Stimulated activated CD8-positive, alpha-beta memory T cell treated with anti-CD3 and anti-CD28 coated beads, Interleukin-15, amount 100 ng/mL, for 1 hour (primary cell): ENCODE results near the gene STX8.
"Not testable (repeated sequence)": the region's sequence is repeated elsewhere in the genome, so short reads cannot be mapped to it uniquely, and the experiment has no call there.

Experiments
- DNase-seq: peaks from one replicate; pipeline ENCODE4 v3.0.0-alpha.2; 2020; ENCODE audit warnings: low read depth

Gene STX8

DNA sequence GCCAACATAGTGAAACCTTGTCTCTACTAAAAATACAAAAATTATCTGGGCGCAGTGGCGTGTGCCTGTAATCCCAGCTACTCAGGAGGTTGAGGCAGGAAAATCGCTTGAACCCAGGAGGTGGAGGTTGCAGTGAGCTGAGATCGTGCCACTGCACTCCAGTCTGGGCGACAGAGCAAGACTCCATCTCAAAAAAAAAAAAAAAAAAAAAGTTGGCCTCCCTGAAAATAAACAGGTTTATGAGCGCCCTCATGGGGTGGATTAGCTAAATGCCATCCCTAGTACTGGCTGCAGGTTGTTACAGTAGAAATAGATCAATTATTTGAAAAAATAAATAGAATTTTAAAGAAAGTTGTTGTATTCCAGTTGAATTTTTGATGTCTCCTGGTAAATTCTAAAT lies 20.9 kb downstream of the STX8 start:
- not testable (repeated sequence) for DNase-seq

DNA sequence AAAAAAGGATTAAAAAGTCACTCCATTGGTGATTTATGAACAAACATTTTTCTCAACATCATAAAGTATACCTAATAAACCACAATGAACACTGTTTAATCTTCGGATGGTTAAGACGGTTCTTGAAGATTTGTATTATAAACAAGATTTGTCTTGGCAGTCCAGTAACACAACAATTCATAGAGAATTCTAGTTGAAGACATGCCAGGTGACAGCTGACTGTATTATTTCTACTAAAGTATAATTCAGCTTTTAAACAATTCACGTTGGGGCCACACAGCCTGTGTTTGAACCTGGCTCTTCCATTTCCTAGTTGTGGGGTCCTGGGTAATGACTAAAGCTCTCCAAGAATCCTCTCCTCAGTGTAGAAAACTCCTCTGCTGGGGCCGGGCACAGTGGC lies 22.0 kb downstream of the STX8 start:
- no peak for DNase-seq

- DNase-seq, result no peak
Measured at GRCh38 chr17:9553181-9553580, 22.4 kb downstream of the STX8 start.

DNA sequence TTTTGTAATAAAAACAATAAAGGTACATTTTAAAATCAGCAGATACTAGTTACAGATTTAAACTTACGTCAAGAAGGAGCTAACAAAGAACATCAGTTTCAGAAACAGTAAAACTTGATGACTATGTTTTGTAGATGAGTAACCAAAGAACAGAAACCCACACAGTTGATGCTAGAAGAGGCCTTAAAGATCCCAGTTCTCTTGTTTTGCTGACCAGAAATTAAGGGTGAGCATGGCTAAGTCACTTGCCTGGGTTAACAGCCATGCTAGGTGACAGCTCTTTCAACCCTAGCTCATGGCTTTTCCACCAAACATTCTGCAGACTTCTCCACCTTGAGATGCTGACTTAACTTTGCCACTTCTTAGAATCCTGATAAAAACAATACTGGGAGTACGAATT lies 26.4 kb downstream of the STX8 start:
- DNase-seq, result no peak

DNA sequence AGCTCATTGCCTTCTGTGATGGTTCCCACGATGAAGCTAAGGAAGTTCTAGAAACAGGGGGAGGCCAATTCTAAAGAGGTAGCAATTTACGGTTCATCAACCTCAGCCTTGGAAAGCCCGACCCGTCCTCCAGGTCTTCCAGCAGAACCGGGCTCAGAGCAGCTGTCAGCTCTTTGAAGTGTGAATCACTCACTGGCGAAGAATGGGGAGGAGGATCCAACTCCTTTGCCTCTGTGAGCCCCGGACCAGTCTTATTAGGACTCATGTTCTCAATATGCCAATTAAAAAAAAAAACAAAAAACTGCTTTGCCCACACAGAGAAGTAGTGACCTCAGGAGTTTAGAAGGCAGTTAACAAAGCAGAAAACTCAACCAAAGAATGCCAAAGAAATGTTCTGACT lies 31.4 kb downstream of the STX8 start:
- DNase-seq, result no peak

DNA sequence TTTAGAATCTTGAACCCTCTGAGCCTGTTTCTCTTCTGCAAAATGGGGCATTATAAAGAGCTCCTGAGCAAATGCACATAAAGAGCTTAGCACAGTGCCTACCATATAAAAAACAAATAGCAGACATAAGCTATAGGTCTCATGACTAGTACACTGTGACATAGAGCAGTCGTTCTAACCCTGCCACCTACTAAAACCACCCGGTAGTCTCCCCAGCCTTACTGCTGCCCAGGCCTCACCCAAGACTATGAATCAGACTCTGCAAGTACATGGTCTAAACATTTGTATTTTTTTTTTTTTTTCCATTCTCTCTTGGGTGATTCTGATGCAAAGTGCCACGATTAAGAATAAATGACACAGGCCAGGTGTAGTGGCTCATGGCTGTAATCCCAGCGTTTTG lies 33.9 kb downstream of the STX8 start:
- DNase-seq, result no peak

- no peak for DNase-seq
Measured at GRCh38 chr17:9538626-9539025, 37.0 kb downstream of the STX8 start.

DNA sequence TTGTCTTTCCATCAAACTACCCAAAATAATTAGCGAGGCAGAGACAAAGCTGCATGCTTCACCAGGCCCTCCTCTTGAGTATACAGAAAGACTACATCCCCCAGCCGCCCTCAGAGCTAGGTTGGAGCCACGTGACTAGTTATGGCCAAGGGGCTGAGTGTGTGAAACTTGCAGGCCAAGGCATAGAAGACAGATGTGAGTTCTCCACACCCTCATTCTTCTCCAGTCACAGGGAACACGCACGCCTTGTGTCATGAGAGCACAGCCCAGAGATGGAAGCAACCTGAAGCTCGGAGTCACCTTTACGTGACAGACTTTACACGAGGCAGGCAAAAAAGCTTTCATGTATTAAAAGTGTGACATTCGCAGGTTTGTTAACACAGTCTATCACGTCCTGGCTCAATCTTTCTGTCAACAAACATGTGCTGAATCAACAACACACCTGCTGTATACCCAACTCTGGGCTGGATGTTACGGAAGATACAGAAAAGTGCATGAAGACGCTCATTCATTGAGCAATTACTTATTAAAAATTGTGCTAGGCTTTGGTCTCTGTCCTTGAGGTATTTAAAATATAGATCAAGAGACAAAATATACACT lies 38.3 kb downstream of the STX8 start:
- no peak for DNase-seq

GRCh38 chr17:9536061-9536460 lies 39.6 kb downstream of the STX8 start:
- DNase-seq, result no peak

GRCh38 chr17:9533441-9533840 lies 42.2 kb downstream of the STX8 start:
- DNase-seq, result no peak

DNA sequence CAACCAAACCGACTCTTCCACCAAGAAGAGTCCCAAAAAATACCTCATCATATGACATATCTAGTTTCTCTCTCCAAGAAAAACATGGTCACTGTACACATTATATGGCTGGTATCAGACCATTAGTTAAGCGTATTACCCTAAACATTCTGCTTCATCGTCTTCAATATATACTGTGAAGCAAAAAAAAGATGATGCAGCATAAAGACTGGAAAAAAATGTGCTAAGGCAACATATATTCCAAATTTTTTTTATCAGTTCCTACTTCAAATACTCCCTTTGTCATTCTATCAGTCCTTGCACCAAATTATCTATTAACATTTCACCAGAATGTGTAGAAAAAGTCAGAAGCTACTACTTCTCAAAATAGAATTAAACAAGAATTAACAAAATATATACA lies 42.9 kb downstream of the STX8 start:
- DNase-seq, result no peak

- no peak for DNase-seq
Measured at GRCh38 chr17:9531034-9531433, 44.6 kb downstream of the STX8 start.

GRCh38 chr17:9529033-9529700 lies 46.5 kb downstream of the STX8 start:
- DNase-seq, result no peak

DNA sequence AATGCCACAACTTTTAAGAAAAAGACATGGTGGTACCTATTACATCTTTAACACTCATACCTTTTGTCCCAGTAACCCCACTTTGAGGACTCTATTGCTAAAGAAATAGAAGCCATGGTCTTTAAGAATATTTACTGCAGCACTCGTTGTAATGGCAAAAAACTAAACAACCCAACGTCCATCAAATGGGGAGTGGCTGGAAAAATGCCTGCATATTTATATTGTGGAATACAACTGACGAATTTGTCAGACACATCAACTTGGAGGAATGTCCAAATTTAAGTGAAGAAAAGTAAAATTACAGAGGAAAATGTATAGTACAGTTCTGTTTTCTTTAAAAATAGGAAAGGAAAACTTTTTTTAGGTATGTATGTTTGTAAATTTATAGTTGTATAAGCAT lies 47.8 kb downstream of the STX8 start:
- no peak for DNase-seq

GRCh38 chr17:9522074-9522473 lies 53.5 kb downstream of the STX8 start:
- DNase-seq, result no peak

- DNase-seq, result no peak
Measured at GRCh38 chr17:9521062-9521461, 54.6 kb downstream of the STX8 start.

GRCh38 chr17:9520649-9521048 lies 55.0 kb downstream of the STX8 start:
- DNase-seq, result no peak

GRCh38 chr17:9519583-9520272 lies 55.9 kb downstream of the STX8 start:
- no peak for DNase-seq

- no peak for DNase-seq
Measured at GRCh38 chr17:9517396-9517795, 58.2 kb downstream of the STX8 start.

DNA sequence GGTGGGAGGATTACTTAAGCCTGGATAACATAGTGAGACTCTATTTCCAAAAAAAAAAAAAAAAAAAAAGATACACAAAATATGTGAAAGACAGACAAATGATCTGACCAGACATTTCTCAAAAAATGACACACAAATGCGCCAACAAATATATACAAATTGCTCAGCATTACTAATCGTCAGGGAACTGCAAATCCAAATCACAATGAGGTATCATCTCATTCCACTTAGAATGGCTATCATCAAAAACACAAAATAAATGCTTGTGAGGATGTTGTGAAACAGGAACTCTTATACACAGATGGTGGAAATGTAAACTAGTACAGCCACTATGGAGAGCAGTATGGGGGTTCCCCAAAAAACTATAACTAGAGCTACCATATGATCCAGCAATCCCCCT lies 62.4 kb downstream of the STX8 start:
- DNase-seq, result no peak

DNA sequence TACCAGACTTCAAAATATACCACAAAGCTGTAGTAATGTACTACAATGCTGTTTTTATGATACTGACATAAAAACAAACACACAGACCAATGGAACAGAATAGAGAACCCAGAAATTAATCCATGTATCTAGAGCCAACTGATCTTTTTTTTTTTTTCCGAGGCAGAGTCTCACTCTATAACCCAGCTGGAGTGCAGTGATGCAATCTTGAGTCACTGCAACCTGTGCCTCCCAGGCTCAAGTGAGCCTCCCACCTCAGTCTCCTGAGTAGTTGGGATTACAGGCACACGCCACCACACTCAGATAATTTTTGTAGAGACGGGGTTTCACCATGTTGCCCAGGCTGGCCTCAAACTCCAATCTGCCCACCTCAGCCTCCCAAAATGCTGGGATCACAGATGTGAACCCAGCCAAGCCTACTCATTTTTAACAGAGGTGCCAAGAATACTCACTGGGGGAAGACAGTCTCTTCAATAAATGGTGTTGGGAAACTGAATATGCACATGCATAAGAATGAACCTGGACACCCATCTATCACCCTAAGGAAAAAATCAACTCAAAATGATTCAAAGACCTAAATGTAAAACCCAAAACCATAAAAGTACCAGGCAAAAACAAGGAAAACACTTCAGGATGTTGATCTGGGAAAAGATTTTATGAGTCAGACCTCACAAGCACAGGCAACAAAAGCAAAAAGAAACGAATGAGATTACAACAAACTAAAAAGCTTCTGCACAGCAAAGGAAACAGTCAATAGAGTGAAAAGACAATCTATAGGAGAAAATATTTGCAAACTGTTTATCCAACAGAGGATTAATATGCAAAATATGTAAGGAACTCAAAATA lies 63.1 kb downstream of the STX8 start:
- DNase-seq, result no peak

GRCh38 chr17:9509236-9509816 lies 66.3 kb downstream of the STX8 start:
- no peak for DNase-seq
